GM12892 (cell line): ENCODE data around the gene DPPA5.

Experiments
- POLR2A ChIP-seq: IDR thresholded peaks from 2 replicates; pipeline ENCODE4 v1.6.1; 2011; ENCODE audit warnings: low read depth, low read length, control low read depth
- POLR2AphosphoS5 ChIP-seq: IDR thresholded peaks from 2 replicates; pipeline ENCODE4 v1.6.1; 2011; ENCODE audit warnings: low read depth, low read length, control low read depth
- TAF1 ChIP-seq: IDR thresholded peaks from 2 replicates; pipeline ENCODE4 v1.6.1; 2011; ENCODE audit warnings: low read depth, mild to moderate bottlenecking, control low read depth, low read length, borderline replicate concordance

GRCh38 chr6:73364549-73364948, 10.5 kb upstream of the DPPA5 start:
- TF ChIP-seq POLR2AphosphoS5 (no peak), POLR2A (no peak), TAF1 (no peak)
